HUDEP-2 (cell line): ENCODE data around the gene NUSAP1.
"Not testable (repeated sequence)": the region's sequence is repeated elsewhere in the genome, so short reads cannot be mapped to it uniquely, and the experiment has no call there.

Source experiments
- DNase-seq, 76 experiments: peaks; one replicate each; lab custom pipeline; 2025; ENCODE audit not compliant: unreplicated experiment in 76 of 76; lab: John Stamatoyannopoulos, UW

Gene NUSAP1

GRCh38 chr15:41407341-41407740 lies 74.7 kb downstream of the NUSAP1 start:
- no peak for DNase-seq

- DNase-seq, result no peak
Observed at GRCh38 chr15:41408234-41408641, 75.6 kb downstream of the NUSAP1 start.

- DNase-seq, result no peak
Observed at GRCh38 chr15:41411031-41411430, 78.3 kb downstream of the NUSAP1 start.

GRCh38 chr15:41411441-41411840 lies 78.8 kb downstream of the NUSAP1 start:
- no peak for DNase-seq

GRCh38 chr15:41416128-41416741 lies 83.6 kb downstream of the NUSAP1 start:
- peak in 3 of 76 experiments; percentile 28 to 41 (median 39) for DNase-seq

GRCh38 chr15:41416742-41417417 lies 84.2 kb downstream of the NUSAP1 start, which contains the start of gene RTF1:
Gene RTF1 (plus strand): TSS chr15:41417095. CDS start chr15:41417116, 21 bp downstream.
- peak in 74 of 76 experiments; percentile 23 to 96 (median 88) for DNase-seq

GRCh38 chr15:41417418-41418195 lies 84.9 kb downstream of the NUSAP1 start:
- peak in 36 of 76 experiments; percentile 3 to 65 (median 29) for DNase-seq

GRCh38 chr15:41423979-41424659 lies 91.4 kb downstream of the NUSAP1 start:
- no peak for DNase-seq

GRCh38 chr15:41424809-41425208 lies 92.1 kb downstream of the NUSAP1 start:
- no peak for DNase-seq

- not testable (repeated sequence) for DNase-seq
Observed at GRCh38 chr15:41425907-41426306, 93.2 kb downstream of the NUSAP1 start.

GRCh38 chr15:41429003-41429890 lies 96.6 kb downstream of the NUSAP1 start:
- no peak for DNase-seq
